ENCODE measurements around the gene DEPDC1.

The DEPDC1 gene

GRCh38 chr1:68516066-68516465, 19.2 kb upstream of the DEPDC1 start:
- ChIA-PET CTCF (no interaction called here), POLR2A (no interaction called here)
- H3K9me3 ChIP-seq (ENCODE audit: control insufficient read depth, insufficient read depth, low read depth, low read length) = no peaks in the 10 kb centered on the region
- H3K27ac ChIP-seq (ENCODE audit: extremely low read depth, low read depth, low read length) = no peak overlapping the region
- no peaks in the 10 kb centered on the region for H3K4me1 ChIP-seq (ENCODE audit: control insufficient read depth, insufficient read depth, low read length)
- TF ChIP-seq SP7 (tag by site-specific recombination; IDR thresholded peaks at IDR 0.05) (no peak), ZNF18 (tag by site-specific recombination; IDR thresholded peaks at IDR 0.05) (no peak)
- TF ChIP-seq, protein P1, sequence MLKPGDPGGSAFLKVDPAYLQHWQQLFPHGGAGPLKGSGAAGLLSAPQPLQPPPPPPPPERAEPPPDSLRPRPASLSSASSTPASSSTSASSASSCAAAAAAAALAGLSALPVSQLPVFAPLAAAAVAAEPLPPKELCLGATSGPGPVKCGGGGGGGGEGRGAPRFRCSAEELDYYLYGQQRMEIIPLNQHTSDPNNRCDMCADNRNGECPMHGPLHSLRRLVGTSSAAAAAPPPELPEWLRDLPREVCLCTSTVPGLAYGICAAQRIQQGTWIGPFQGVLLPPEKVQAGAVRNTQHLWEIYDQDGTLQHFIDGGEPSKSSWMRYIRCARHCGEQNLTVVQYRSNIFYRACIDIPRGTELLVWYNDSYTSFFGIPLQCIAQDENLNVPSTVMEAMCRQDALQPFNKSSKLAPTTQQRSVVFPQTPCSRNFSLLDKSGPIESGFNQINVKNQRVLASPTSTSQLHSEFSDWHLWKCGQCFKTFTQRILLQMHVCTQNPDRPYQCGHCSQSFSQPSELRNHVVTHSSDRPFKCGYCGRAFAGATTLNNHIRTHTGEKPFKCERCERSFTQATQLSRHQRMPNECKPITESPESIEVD (tag by site-specific recombination; IDR thresholded peaks at IDR 0.05) = no peak
- H3K4me3 ChIP-seq (ENCODE audit: low read depth, low read length) = no peak overlapping the region
- no peaks in the 10 kb centered on the region for H3K36me3 ChIP-seq (ENCODE audit: control insufficient read depth in 2 of 2, insufficient read depth in 1 of 2, low read length in 2 of 2)

GRCh38 chr1:68511254-68511653, 14.4 kb upstream of the DEPDC1 start:
- POLR2A ChIA-PET = no interaction called here

More at GRCh38 chr1:68511254-68511653, 14.4 kb upstream of the DEPDC1 start:
- Histone ChIP-seq H3K9me3 (ENCODE audit: control insufficient read depth, insufficient read depth, low read depth, low read length) (no peaks in the 10 kb centered on the region), H3K4me1 (ENCODE audit: control insufficient read depth, insufficient read depth, low read length) (no peaks in the 10 kb centered on the region), H3K27ac (ENCODE audit: extremely low read depth, low read depth, low read length) (no peak overlapping the region), H3K36me3 (ENCODE audit: control insufficient read depth in 2 of 2, insufficient read depth in 1 of 2, low read length in 2 of 2) (no peaks in the 10 kb centered on the region), H3K4me3 (ENCODE audit: low read depth, low read length) (no peak overlapping the region)
- CTCF ChIA-PET = no interaction called here
- no peak for TF ChIP-seq ZNF404 (tag by site-specific recombination; IDR thresholded peaks at IDR 0.05)
- no peak for TF ChIP-seq ZEB2 (tag by site-specific recombination; IDR thresholded peaks at IDR 0.05)
- no peak for TF ChIP-seq ZNF692 (tag by site-specific recombination; IDR thresholded peaks at IDR 0.05)
- TF ChIP-seq ZNF785 (tag by site-specific recombination; IDR thresholded peaks at IDR 0.05) = no peak
- no peak for TF ChIP-seq ZNF48 (tag by site-specific recombination; IDR thresholded peaks at IDR 0.05)
- TF ChIP-seq, protein P2, sequence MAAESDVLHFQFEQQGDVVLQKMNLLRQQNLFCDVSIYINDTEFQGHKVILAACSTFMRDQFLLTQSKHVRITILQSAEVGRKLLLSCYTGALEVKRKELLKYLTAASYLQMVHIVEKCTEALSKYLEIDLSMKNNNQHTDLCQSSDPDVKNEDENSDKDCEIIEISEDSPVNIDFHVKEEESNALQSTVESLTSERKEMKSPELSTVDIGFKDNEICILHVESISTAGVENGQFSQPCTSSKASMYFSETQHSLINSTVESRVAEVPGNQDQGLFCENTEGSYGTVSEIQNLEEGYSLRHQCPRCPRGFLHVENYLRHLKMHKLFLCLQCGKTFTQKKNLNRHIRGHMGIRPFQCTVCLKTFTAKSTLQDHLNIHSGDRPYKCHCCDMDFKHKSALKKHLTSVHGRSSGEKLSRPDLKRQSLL (tag by site-specific recombination; IDR thresholded peaks at IDR 0.05) = no peak
- TF ChIP-seq ZFP3 (tag by site-specific recombination; IDR thresholded peaks at IDR 0.05; ENCODE audit: low read depth) = no peak
- TF ChIP-seq HOXC10 (CRISPR knock-in tag; IDR thresholded peaks at IDR 0.05) = no peak
- no peak for TF ChIP-seq ZNF394 (tag by site-specific recombination; IDR thresholded peaks at IDR 0.05; ENCODE audit: borderline replicate concordance)
- TF ChIP-seq ZNF843 (tag by site-specific recombination; IDR thresholded peaks at IDR 0.05) = no peak
- TF ChIP-seq, protein P3, sequence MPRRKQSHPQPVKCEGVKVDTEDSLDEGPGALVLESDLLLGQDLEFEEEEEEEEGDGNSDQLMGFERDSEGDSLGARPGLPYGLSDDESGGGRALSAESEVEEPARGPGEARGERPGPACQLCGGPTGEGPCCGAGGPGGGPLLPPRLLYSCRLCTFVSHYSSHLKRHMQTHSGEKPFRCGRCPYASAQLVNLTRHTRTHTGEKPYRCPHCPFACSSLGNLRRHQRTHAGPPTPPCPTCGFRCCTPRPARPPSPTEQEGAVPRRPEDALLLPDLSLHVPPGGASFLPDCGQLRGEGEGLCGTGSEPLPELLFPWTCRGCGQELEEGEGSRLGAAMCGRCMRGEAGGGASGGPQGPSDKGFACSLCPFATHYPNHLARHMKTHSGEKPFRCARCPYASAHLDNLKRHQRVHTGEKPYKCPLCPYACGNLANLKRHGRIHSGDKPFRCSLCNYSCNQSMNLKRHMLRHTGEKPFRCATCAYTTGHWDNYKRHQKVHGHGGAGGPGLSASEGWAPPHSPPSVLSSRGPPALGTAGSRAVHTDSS (tag by site-specific recombination; IDR thresholded peaks at IDR 0.05) = no peak
- TF ChIP-seq, protein P4, sequence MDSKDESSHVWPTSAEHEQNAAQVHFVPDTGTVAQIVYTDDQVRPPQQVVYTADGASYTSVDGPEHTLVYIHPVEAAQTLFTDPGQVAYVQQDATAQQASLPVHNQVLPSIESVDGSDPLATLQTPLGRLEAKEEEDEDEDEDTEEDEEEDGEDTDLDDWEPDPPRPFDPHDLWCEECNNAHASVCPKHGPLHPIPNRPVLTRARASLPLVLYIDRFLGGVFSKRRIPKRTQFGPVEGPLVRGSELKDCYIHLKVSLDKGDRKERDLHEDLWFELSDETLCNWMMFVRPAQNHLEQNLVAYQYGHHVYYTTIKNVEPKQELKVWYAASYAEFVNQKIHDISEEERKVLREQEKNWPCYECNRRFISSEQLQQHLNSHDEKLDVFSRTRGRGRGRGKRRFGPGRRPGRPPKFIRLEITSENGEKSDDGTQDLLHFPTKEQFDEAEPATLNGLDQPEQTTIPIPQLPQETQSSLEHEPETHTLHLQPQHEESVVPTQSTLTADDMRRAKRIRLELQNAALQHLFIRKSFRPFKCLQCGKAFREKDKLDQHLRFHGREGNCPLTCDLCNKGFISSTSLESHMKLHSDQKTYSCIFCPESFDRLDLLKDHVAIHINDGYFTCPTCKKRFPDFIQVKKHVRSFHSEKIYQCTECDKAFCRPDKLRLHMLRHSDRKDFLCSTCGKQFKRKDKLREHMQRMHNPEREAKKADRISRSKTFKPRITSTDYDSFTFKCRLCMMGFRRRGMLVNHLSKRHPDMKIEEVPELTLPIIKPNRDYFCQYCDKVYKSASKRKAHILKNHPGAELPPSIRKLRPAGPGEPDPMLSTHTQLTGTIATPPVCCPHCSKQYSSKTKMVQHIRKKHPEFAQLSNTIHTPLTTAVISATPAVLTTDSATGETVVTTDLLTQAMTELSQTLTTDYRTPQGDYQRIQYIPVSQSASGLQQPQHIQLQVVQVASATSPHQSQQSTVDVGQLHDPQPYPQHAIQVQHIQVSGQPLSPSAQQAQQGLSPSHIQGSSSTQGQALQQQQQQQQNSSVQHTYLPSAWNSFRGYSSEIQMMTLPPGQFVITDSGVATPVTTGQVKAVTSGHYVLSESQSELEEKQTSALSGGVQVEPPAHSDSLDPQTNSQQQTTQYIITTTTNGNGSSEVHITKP (tag by site-specific recombination; IDR thresholded peaks at IDR 0.05) = no peak
- no peak for TF ChIP-seq CTCF (tag by site-specific recombination; IDR thresholded peaks at IDR 0.05)
- TF ChIP-seq ZNF341 (tag by site-specific recombination; IDR thresholded peaks at IDR 0.05; ENCODE audit: low read depth) = no peak
- TF ChIP-seq ZNF18 (tag by site-specific recombination; IDR thresholded peaks at IDR 0.05) = no peak

All from HEK293 (cell line).